ENCODE measurements around the gene EFCAB12. TPM values are rescaled to one million over a fixed set of nuclear protein-coding genes. Genes with fewer than 3 reads are reported as not detected.

Gene EFCAB12
- total and polyA plus RNA-seq, 9 donors: 0.04 to 0.41 (median 0.10) TPM

- H3K9me3 ChIP-seq (replicated peaks; ENCODE audit: control insufficient read depth, low read depth, low read length): no peaks in the 10 kb centered on the region
- peaks cover 9% of the 10 kb centered on the region for H3K4me1 ChIP-seq (ENCODE audit: control insufficient read depth, insufficient read depth, low read length)
- no peak for DNase-seq
- peaks cover 10% of the 10 kb centered on the region for H3K36me3 ChIP-seq (ENCODE audit: control insufficient read depth, insufficient read depth, low read length)
- no peaks in the 10 kb centered on the region for H3K27me3 ChIP-seq (ENCODE audit: control insufficient read depth, insufficient read depth, low read length)
- no peak overlapping the region for H3K27ac ChIP-seq (ENCODE audit: low read length)
- 43% methylated on average over 1 of the region's 1 CpG for WGBS (ENCODE audit: insufficient coverage)
- no peak overlapping the region for H3K4me3 ChIP-seq (ENCODE audit: low read length)
Measured at GRCh38 chr3:129446926-129447325, 18.5 kb upstream of the EFCAB12 start.

- H3K36me3 ChIP-seq (ENCODE audit: control insufficient read depth, insufficient read depth, low read length): peaks cover 3% of the 10 kb centered on the region
- WGBS (ENCODE audit: insufficient coverage): no CpG with 5 or more reads among the region's 3 CpGs
- no peak overlapping the region for H3K4me3 ChIP-seq (ENCODE audit: low read length)
- H3K27ac ChIP-seq (ENCODE audit: low read length): no peak overlapping the region
- H3K27me3 ChIP-seq (ENCODE audit: control insufficient read depth, insufficient read depth, low read length): no peaks in the 10 kb centered on the region
- H3K4me1 ChIP-seq (ENCODE audit: control insufficient read depth, insufficient read depth, low read length): peaks cover 20% of the 10 kb centered on the region
- DNase-seq: no peak
- no peaks in the 10 kb centered on the region for H3K9me3 ChIP-seq (replicated peaks; ENCODE audit: control insufficient read depth, low read depth, low read length)
Measured at GRCh38 chr3:129445471-129445870, 17.0 kb upstream of the EFCAB12 start.

DNA sequence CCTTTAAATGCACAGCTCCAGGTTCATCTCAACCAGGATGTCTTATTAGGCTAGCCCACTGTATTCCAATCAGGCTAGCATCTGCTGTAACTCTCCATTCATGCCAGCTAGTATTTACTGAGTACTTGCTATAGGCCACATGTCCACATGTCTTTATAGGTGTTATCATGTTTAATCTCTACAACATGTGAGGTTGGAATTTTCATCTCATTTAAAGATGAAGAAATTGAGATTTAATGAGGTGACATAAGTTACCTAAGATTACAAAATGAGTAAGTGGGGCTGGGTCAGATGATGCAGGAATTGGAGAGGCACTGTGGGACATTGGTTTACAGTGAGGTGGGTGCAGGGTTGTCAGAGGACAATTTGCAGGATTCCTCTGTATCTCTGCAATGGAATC, 14.5 kb upstream of the EFCAB12 start:
- peaks cover 3% of the 10 kb centered on the region for H3K36me3 ChIP-seq (ENCODE audit: control insufficient read depth, insufficient read depth, low read length)
- no peaks in the 10 kb centered on the region for H3K9me3 ChIP-seq (replicated peaks; ENCODE audit: control insufficient read depth, low read depth, low read length)
- no peak for DNase-seq
- peaks cover 24% of the 10 kb centered on the region for H3K4me1 ChIP-seq (ENCODE audit: control insufficient read depth, insufficient read depth, low read length)
- no peak overlapping the region for H3K4me3 ChIP-seq (ENCODE audit: low read length)
- H3K27me3 ChIP-seq (ENCODE audit: control insufficient read depth, insufficient read depth, low read length): no peaks in the 10 kb centered on the region
- H3K27ac ChIP-seq (ENCODE audit: low read length): no peak overlapping the region

DNA sequence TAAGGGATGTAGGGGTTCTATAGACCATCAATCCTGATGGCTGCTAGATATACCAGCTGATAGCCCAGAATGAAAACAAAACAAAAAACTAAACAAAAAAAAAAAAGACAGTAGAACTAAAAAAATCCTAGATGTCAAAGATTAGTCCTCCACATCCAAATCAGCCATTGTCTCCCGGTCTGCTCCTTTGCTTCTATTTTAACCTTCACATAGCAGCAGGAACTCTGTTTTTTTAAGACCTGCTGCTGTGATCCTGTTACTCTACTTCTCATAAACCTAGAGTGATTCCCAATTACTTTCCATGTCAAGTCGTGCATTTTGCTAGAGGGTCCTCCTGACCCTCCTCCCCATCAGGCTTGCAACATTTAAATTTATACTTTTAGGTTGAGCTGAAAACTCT, 14.1 kb upstream of the EFCAB12 start:
- H3K9me3 ChIP-seq (replicated peaks; ENCODE audit: control insufficient read depth, low read depth, low read length): no peaks in the 10 kb centered on the region
- DNase-seq: no peak
- 33% methylated on average over 1 of the region's 2 CpGs for WGBS (ENCODE audit: insufficient coverage)
- no peak overlapping the region for H3K4me3 ChIP-seq (ENCODE audit: low read length)
- H3K27ac ChIP-seq (ENCODE audit: low read length): peak overlapping the region; percentile 92
- peaks cover 24% of the 10 kb centered on the region for H3K4me1 ChIP-seq (ENCODE audit: control insufficient read depth, insufficient read depth, low read length)
- peaks cover 7% of the 10 kb centered on the region for H3K36me3 ChIP-seq (ENCODE audit: control insufficient read depth, insufficient read depth, low read length)
- H3K27me3 ChIP-seq (ENCODE audit: control insufficient read depth, insufficient read depth, low read length): no peaks in the 10 kb centered on the region

GRCh38 chr3:129441782-129442181, 13.3 kb upstream of the EFCAB12 start:
- no CpG with 5 or more reads among the region's 4 CpGs for WGBS (ENCODE audit: insufficient coverage)
- H3K9me3 ChIP-seq (replicated peaks; ENCODE audit: control insufficient read depth, low read depth, low read length): no peaks in the 10 kb centered on the region
- H3K4me1 ChIP-seq (ENCODE audit: control insufficient read depth, insufficient read depth, low read length): peaks cover 24% of the 10 kb centered on the region
- DNase-seq: peak; percentile 87
- H3K36me3 ChIP-seq (ENCODE audit: control insufficient read depth, insufficient read depth, low read length): peaks cover 10% of the 10 kb centered on the region
- no peak overlapping the region for H3K4me3 ChIP-seq (ENCODE audit: low read length)
- H3K27ac ChIP-seq (ENCODE audit: low read length): peak overlapping the region; percentile 92
- H3K27me3 ChIP-seq (ENCODE audit: control insufficient read depth, insufficient read depth, low read length): no peaks in the 10 kb centered on the region

GRCh38 chr3:129441215-129441614, 12.8 kb upstream of the EFCAB12 start:
- Histone ChIP-seq H3K27ac (ENCODE audit: low read length) (peak overlapping the region; percentile 92), H3K36me3 (ENCODE audit: control insufficient read depth, insufficient read depth, low read length) (peaks cover 10% of the 10 kb centered on the region), H3K4me1 (ENCODE audit: control insufficient read depth, insufficient read depth, low read length) (peaks cover 24% of the 10 kb centered on the region), H3K27me3 (ENCODE audit: control insufficient read depth, insufficient read depth, low read length) (no peaks in the 10 kb centered on the region), H3K4me3 (ENCODE audit: low read length) (no peak overlapping the region), H3K9me3 (replicated peaks; ENCODE audit: control insufficient read depth, low read depth, low read length) (no peaks in the 10 kb centered on the region)
- 29% methylated on average over 4 of the region's 9 CpGs for WGBS (ENCODE audit: insufficient coverage)
- DNase-seq: no peak

GRCh38 chr3:129440618-129441190, 12.3 kb upstream of the EFCAB12 start:
- Histone ChIP-seq H3K36me3 (ENCODE audit: control insufficient read depth, insufficient read depth, low read length) (peaks cover 13% of the 10 kb centered on the region), H3K9me3 (replicated peaks; ENCODE audit: control insufficient read depth, low read depth, low read length) (no peaks in the 10 kb centered on the region), H3K4me3 (ENCODE audit: low read length) (peak overlapping the region; percentile 91), H3K27me3 (ENCODE audit: control insufficient read depth, insufficient read depth, low read length) (no peaks in the 10 kb centered on the region), H3K4me1 (ENCODE audit: control insufficient read depth, insufficient read depth, low read length) (peaks cover 24% of the 10 kb centered on the region), H3K27ac (ENCODE audit: low read length) (peak overlapping the region; percentile 92)
- no peak for DNase-seq
- 0% methylated on average over 4 of the region's 9 CpGs for WGBS (ENCODE audit: insufficient coverage)

GRCh38 chr3:129439817-129440617, 11.6 kb upstream of the EFCAB12 start, which contains the start of the genes IFT122 and MBD4:
TSS of gene IFT122 (plus strand) at chr3:129440224. CDS start at chr3:129440331, 107 bp downstream.
TSS of gene MBD4 (minus strand) at chr3:129439948. CDS start at chr3:129439833, 115 bp downstream.
- Histone ChIP-seq H3K36me3 (ENCODE audit: control insufficient read depth, insufficient read depth, low read length) (peaks cover 13% of the 10 kb centered on the region), H3K27me3 (ENCODE audit: control insufficient read depth, insufficient read depth, low read length) (no peaks in the 10 kb centered on the region), H3K4me1 (ENCODE audit: control insufficient read depth, insufficient read depth, low read length) (peaks cover 24% of the 10 kb centered on the region), H3K27ac (ENCODE audit: low read length) (peak within 1 kb of the TSS; percentile 92), H3K4me3 (ENCODE audit: low read length) (peak within 1 kb of the TSS; percentile 91), H3K9me3 (replicated peaks; ENCODE audit: control insufficient read depth, low read depth, low read length) (no peaks in the 10 kb centered on the region)
- DNase-seq: peak; percentile 99
- WGBS (ENCODE audit: insufficient coverage): under 1% methylated on average over 67 of the region's 75 CpGs

DNA sequence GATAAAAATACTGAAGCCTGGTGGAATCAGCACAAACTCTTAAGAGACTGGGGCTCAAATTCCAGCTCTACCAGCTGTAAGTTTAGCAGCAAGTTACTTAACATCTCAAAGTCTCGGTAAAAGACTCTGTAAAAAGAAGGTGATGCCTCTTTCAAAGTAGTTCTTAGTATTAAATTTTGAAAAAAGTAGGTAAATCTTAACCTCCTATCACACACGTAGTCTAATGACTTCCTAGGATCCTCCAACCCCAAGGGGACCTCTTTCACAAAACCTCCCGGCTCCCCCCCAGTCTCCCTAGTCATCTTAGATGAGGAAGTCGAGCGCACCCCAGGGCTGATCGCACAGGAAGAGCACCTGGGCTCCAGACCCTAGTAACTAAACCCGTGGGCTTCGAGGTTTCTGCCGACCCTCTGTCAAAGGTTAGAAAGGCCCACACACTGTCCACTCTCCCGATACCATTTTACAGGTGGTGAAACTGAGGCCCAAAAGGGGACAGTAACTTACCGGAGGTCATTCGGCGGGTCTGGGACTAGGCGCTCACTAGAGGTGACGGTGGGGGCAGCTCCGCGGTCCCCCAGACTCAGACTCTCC, 10.9 kb upstream of the EFCAB12 start:
- whole genome bisulfite sequencing (ENCODE audit: insufficient coverage): 0% methylated on average over 15 of the region's 17 CpGs

DNA sequence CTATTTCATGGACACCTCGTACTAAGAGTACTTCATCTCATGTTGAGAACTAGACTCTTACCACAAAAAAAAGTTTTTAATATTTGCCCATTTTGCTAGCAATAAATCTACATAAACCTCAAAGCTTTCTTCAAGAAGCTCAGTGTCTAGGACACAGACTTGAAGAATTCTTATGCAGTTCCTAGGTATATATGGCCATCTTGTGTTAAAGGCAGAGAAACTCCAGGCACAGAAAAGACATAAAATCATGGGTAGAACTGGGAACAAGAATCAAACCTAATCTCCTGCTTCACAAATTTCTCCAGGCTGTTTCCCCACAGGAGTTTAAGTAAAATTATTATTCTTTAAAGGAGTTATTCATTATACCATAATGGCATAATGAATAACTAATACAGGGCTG, 6.9 kb upstream of the EFCAB12 start:
- no peak overlapping the region for H3K4me3 ChIP-seq (ENCODE audit: low read length)

More for the DNA sequence above, 10.9 kb upstream of the EFCAB12 start:
- Histone ChIP-seq H3K4me1 (ENCODE audit: control insufficient read depth, insufficient read depth, low read length) (peaks cover 24% of the 10 kb centered on the region), H3K9me3 (replicated peaks; ENCODE audit: control insufficient read depth, low read depth, low read length) (no peaks in the 10 kb centered on the region), H3K4me3 (ENCODE audit: low read length) (peak overlapping the region; percentile 91), H3K27ac (ENCODE audit: low read length) (peak overlapping the region; percentile 92), H3K36me3 (ENCODE audit: control insufficient read depth, insufficient read depth, low read length) (peaks cover 13% of the 10 kb centered on the region), H3K27me3 (ENCODE audit: control insufficient read depth, insufficient read depth, low read length) (no peaks in the 10 kb centered on the region)
- peak; percentile 54 for DNase-seq

More for the DNA sequence above, 6.9 kb upstream of the EFCAB12 start:
- H3K36me3 ChIP-seq (ENCODE audit: control insufficient read depth, insufficient read depth, low read length): peaks cover 31% of the 10 kb centered on the region
- 60% methylated on average over 1 of the region's 1 CpG for WGBS (ENCODE audit: insufficient coverage)
- DNase-seq: no peak
- H3K4me1 ChIP-seq (ENCODE audit: control insufficient read depth, insufficient read depth, low read length): peaks cover 4% of the 10 kb centered on the region
- no peak overlapping the region for H3K27ac ChIP-seq (ENCODE audit: low read length)
- H3K27me3 ChIP-seq (ENCODE audit: control insufficient read depth, insufficient read depth, low read length): no peaks in the 10 kb centered on the region
- H3K9me3 ChIP-seq (replicated peaks; ENCODE audit: control insufficient read depth, low read depth, low read length): no peaks in the 10 kb centered on the region

Data from muscle of leg (tissue), 11 donors.